D721Med (cell line): ENCODE measurements around the gene C17orf67.

Source experiments
- DNase-seq: peaks from one replicate; pipeline ENCODE4 v3.0.0; 2011; ENCODE audit warnings: low spot score; ENCODE audit not compliant: insufficient read length
- FAIRE-seq: peaks from 2 replicates; lab custom pipeline; 2011; peaks lifted over from hg19 to GRCh38; lab: Jason Lieb, UNC
- TF ChIP-seq, protein P1 (sequence below): IDR thresholded peaks from 2 replicates; pipeline ENCODE4 v1.5.1; 2012; ENCODE audit warnings: mild to moderate bottlenecking, control low read depth; ENCODE audit not compliant: insufficient read depth; ENCODE audit errors: missing control alignments

Gene C17orf67

DNA sequence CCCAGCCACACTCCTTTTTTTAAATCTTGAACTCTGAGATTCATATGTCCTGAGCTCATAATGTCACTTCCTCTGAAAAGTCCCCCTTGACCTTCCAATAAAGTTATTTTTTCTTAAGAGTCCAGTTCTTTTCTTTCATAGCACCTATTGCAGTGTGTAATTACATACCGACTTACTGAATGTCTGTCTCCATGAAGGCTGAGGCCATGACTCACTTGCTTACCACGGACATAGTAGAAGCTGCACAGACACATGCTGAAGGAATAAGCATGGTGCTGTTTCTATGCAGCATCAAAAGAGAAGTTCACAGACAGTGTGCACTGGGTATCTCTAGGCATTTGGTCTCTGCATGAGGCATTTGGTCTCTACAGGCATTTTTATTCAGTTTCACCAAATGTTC, 77.2 kb downstream of the C17orf67 start:
- no peak for FAIRE-seq
- TF ChIP-seq, protein P1, sequence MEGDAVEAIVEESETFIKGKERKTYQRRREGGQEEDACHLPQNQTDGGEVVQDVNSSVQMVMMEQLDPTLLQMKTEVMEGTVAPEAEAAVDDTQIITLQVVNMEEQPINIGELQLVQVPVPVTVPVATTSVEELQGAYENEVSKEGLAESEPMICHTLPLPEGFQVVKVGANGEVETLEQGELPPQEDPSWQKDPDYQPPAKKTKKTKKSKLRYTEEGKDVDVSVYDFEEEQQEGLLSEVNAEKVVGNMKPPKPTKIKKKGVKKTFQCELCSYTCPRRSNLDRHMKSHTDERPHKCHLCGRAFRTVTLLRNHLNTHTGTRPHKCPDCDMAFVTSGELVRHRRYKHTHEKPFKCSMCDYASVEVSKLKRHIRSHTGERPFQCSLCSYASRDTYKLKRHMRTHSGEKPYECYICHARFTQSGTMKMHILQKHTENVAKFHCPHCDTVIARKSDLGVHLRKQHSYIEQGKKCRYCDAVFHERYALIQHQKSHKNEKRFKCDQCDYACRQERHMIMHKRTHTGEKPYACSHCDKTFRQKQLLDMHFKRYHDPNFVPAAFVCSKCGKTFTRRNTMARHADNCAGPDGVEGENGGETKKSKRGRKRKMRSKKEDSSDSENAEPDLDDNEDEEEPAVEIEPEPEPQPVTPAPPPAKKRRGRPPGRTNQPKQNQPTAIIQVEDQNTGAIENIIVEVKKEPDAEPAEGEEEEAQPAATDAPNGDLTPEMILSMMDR, result no peak
- DNase-seq, result no peak

GRCh38 chr17:56755310-56755709, 78.4 kb downstream of the C17orf67 start:
- DNase-seq, result no peak
- FAIRE-seq, result no peak
- TF ChIP-seq, protein P1, result no peak

DNA sequence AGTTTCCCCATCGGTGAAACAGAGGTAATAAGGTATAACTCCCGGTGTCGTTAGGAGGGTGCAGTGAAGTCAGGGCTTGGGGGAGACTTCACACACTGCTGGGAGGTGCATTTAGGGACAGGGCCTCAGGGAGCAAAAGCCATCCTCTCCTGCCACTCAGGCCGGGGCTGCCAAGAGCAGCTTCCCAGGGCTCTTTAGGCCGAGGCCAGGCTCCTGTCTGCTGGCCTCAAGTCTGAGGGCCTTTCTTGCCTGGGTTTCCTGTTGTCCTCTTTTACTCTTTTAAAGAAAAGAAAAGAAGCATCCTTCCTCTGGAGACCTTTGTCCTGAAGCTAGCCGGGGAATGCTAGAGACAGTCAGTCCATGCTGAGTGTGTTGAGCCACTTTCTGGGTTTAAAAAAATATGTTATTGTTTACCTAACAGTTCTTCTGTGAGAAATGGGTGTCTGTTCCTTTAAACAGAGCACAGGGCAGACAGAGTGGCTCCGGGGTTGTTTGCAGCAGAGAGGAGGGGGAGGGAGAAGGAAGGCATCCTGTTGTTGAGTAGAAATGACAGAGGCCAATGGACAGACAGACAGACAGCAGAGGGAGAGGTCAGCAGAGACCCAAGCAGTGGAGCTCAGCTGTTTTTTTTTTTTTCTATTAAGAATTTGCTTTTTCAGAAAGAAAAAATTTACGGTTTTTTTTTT, 79.1 kb downstream of the C17orf67 start:
- TF ChIP-seq, protein P1, result no peak
- FAIRE-seq, result no peak
- no peak for DNase-seq

GRCh38 chr17:56752263-56752836, 81.4 kb downstream of the C17orf67 start:
- no peak for DNase-seq
- TF ChIP-seq, protein P1, result no peak
- no peak for FAIRE-seq

GRCh38 chr17:56751145-56751738, 82.5 kb downstream of the C17orf67 start:
- TF ChIP-seq, protein P1, result no peak
- FAIRE-seq (no peak), DNase-seq (no peak)

GRCh38 chr17:56744721-56745120, 89.0 kb downstream of the C17orf67 start:
- FAIRE-seq, result no peak
- TF ChIP-seq, protein P1, result no peak
- DNase-seq, result no peak

DNA sequence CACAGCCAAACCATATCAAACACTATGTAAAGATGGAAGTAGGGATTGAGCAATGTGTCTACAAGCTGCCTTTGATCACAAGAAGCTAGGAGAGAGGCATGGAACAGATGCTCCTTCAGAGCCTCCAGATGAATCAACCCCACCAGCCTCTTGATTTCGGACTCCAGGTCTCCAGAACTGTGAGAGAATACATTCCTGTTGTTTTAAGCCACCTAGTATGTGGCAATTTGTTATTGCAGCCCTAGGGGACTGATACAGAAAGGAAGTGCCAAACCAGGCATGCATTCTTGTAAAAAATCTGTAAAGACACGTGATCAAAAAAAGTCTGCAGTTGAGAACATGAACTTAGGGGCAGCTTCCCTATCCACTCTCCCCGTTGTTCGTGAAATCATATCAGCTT, 91.1 kb downstream of the C17orf67 start:
- FAIRE-seq (no peak), DNase-seq (no peak)
- TF ChIP-seq, protein P1, result no peak
